H1 (cell line): Measurements from ENCODE around the gene HOMER3. TPM values are rescaled to one million over a fixed set of nuclear protein-coding genes. Genes with fewer than 3 reads are reported as not detected.

Source experiments
- CTCF ChIA-PET: fragments of 300-600 bp; sonication (Branson Sonifier 250); formaldehyde crosslinking; loops from one replicate; lab custom pipeline; 2021; ENCODE audit not compliant: partially characterized antibody; lab: Charles Lee
- POLR2A ChIA-PET: fragments of 300-600 bp; sonication (Branson Sonifier 250); formaldehyde crosslinking; loops from one replicate; lab custom pipeline; 2021; ENCODE audit warnings: inconsistent platforms; ENCODE audit not compliant: partially characterized antibody; lab: Charles Lee
- DNase-seq, 2 experiments: peaks; one replicate each; pipeline versions ENCODE4 v3.0.0 to v3.0.0-alpha.2; 2010 to 2022; ENCODE audit warnings: low spot score in 2 of 2, low read depth in 1 of 2, mixed read lengths in 1 of 2
- FAIRE-seq: peaks from 2 replicates; lab custom pipeline; 2011; peaks lifted over from hg19 to GRCh38; lab: Jason Lieb, UNC
- H2AFZ ChIP-seq: 2 replicates; pipeline ENCODE4 v1.8.1; 2012; ENCODE audit warnings: low read length, inconsistent platforms
- H2AK5ac ChIP-seq: 2 replicates; pipeline ENCODE4 v1.6.1; 2013; ENCODE audit warnings: low read depth, low read length
- H2BK120ac ChIP-seq: replicated peaks from 2 replicates; pipeline ENCODE3; 2013; ENCODE audit warnings: low read depth, low read length, inconsistent platforms
- H2BK12ac ChIP-seq: 2 replicates; pipeline ENCODE4 v1.6.1; 2013; ENCODE audit warnings: low read depth, low read length
- H2BK15ac ChIP-seq: 2 replicates; pipeline ENCODE4 v1.6.1; 2013; ENCODE audit warnings: low read length
- H2BK20ac ChIP-seq: 2 replicates; pipeline ENCODE4 v1.6.1; 2013; ENCODE audit warnings: low read length
- H2BK5ac ChIP-seq: 2 replicates; pipeline ENCODE4 v1.6.1; 2013; ENCODE audit warnings: low read depth, low read length
- H3K14ac ChIP-seq: 2 replicates; pipeline ENCODE4 v1.6.1; 2013; ENCODE audit warnings: inconsistent platforms; ENCODE audit not compliant: insufficient read length
- H3K18ac ChIP-seq: 2 replicates; pipeline ENCODE4 v1.6.1; 2013; ENCODE audit warnings: low read length; ENCODE audit errors: extremely low read depth
- H3K23ac ChIP-seq: 2 replicates; pipeline ENCODE4 v1.6.1; 2013; ENCODE audit warnings: inconsistent platforms; ENCODE audit not compliant: insufficient read length
- H3K23me2 ChIP-seq: 2 replicates; pipeline ENCODE4 v1.6.1; 2013; ENCODE audit warnings: low read depth, low read length
- H3K27ac ChIP-seq: 2 replicates; pipeline ENCODE4 v1.6.1; 2011; ENCODE audit warnings: low read depth, low read length, inconsistent platforms
- H3K27me3 ChIP-seq, 4 experiments: replicated peaks in 1 of 4; 1 replicate in 1 of 4; 2 replicates in 3 of 4; pipeline versions ENCODE4 v1.6.1 to v1.8.1; 2011 to 2013; ENCODE audit warnings: low read length in 3 of 4, mild to moderate bottlenecking in 3 of 4, inconsistent platforms in 2 of 4, mixed read lengths in 2 of 4, moderate library complexity in 1 of 4; ENCODE audit not compliant: control insufficient read depth in 3 of 4, insufficient read depth in 3 of 4; ENCODE audit errors: extremely low read depth in 1 of 4
- H3K36me3 ChIP-seq, 4 experiments: 2 replicates each; pipeline versions ENCODE4 v1.6.1 to v1.8.1; 2011 to 2013; ENCODE audit warnings: mild to moderate bottlenecking in 4 of 4, low read length in 3 of 4, moderate library complexity in 2 of 4, control low read depth in 1 of 4, inconsistent platforms in 1 of 4; ENCODE audit not compliant: insufficient read depth in 4 of 4, control insufficient read depth in 2 of 4
- H3K4ac ChIP-seq: replicated peaks from 2 replicates; pipeline ENCODE3; 2013; ENCODE audit warnings: low read length, low read depth, mixed read lengths, inconsistent platforms; ENCODE audit not compliant: insufficient read length
- H3K4me1 ChIP-seq, 4 experiments: replicated peaks in 1 of 4; 1 replicate in 1 of 4; 2 replicates in 3 of 4; pipeline versions ENCODE4 v1.6.1 to v1.8.1; 2011 to 2013; ENCODE audit warnings: low read length in 3 of 4, inconsistent platforms in 2 of 4, mixed read lengths in 1 of 4; ENCODE audit not compliant: insufficient read depth in 4 of 4, control insufficient read depth in 3 of 4
- H3K4me2 ChIP-seq, 2 experiments: 2 replicates each; pipeline versions ENCODE4 v1.6.1 to v1.8.1; 2011 to 2013; ENCODE audit warnings: low read depth in 2 of 2, low read length in 2 of 2, control low read depth in 1 of 2, inconsistent platforms in 1 of 2, mild to moderate bottlenecking in 1 of 2; ENCODE audit not compliant: insufficient read depth in 1 of 2
- H3K4me3 ChIP-seq, 4 experiments: fragments of 200-600, 300-600 bp in 1 of 4; sonication (generic), shearing (Covaris generic), sonication (Bioruptor Twin) in 1 of 4; 2 replicates each; pipeline versions ENCODE4 v1.5.1 to v1.8.1; 2011 to 2016; ENCODE audit warnings: low read length in 4 of 4, low read depth in 3 of 4, control low read depth in 2 of 4, inconsistent platforms in 2 of 4, mild to moderate bottlenecking in 2 of 4, mixed read lengths in 1 of 4, moderate library complexity in 1 of 4; ENCODE audit not compliant: insufficient read depth in 2 of 4; ENCODE audit errors: extremely low read depth in 1 of 4
- H3K56ac ChIP-seq: replicated peaks from 2 replicates; pipeline ENCODE3; 2013; ENCODE audit warnings: low read depth, mild to moderate bottlenecking, mixed read lengths, low read length, inconsistent platforms; ENCODE audit not compliant: insufficient read length
- H3K79me1 ChIP-seq: 2 replicates; pipeline ENCODE4 v1.6.1; 2013; ENCODE audit warnings: low read depth, low read length, control low read depth
- H3K79me2 ChIP-seq, 2 experiments: 2 replicates each; pipeline versions ENCODE4 v1.6.1 to v1.8.1; 2012 to 2013; ENCODE audit warnings: low read length in 2 of 2, mild to moderate bottlenecking in 2 of 2, inconsistent platforms in 1 of 2; ENCODE audit not compliant: insufficient read depth in 2 of 2, control insufficient read depth in 1 of 2
- H3K9ac ChIP-seq, 4 experiments: replicated peaks in 1 of 4; 1 replicate in 1 of 4; 2 replicates in 3 of 4; pipeline versions ENCODE4 v1.6.1 to v1.8.1; 2011 to 2013; ENCODE audit warnings: low read depth in 3 of 4, low read length in 3 of 4, control low read depth in 2 of 4, mild to moderate bottlenecking in 2 of 4, moderate library complexity in 2 of 4, inconsistent platforms in 1 of 4; ENCODE audit errors: extremely low read depth in 1 of 4
- H3K9me3 ChIP-seq, 2 experiments: 2 replicates each; pipeline versions ENCODE4 v1.6.1 to v1.8.1; 2012 to 2013; ENCODE audit warnings: mild to moderate bottlenecking in 2 of 2, moderate library complexity in 2 of 2, control low read depth in 1 of 2, inconsistent platforms in 1 of 2, low read depth in 1 of 2, low read length in 1 of 2, mixed read lengths in 1 of 2; ENCODE audit not compliant: insufficient read depth in 2 of 2
- H4K20me1 ChIP-seq, 2 experiments: replicated peaks in 1 of 2; 2 replicates each; pipeline versions ENCODE3 to v1.8.1; 2011 to 2013; ENCODE audit warnings: inconsistent platforms in 2 of 2, low read length in 2 of 2, mild to moderate bottlenecking in 1 of 2; ENCODE audit not compliant: insufficient read depth in 2 of 2, control insufficient read depth in 1 of 2
- H4K5ac ChIP-seq: 2 replicates; pipeline ENCODE4 v1.6.1; 2013; ENCODE audit warnings: low read length, low read depth, mixed read lengths, inconsistent platforms; ENCODE audit not compliant: insufficient read length
- H4K8ac ChIP-seq: 2 replicates; pipeline ENCODE4 v1.8.0; 2013; ENCODE audit warnings: mild to moderate bottlenecking, moderate library complexity, low read length, inconsistent platforms; ENCODE audit not compliant: insufficient read depth; ENCODE audit errors: extremely low read depth
- H4K91ac ChIP-seq: replicated peaks from 2 replicates; pipeline ENCODE3; 2013; ENCODE audit warnings: low read length, mixed read lengths, inconsistent platforms; ENCODE audit not compliant: insufficient read length
- CHD2 ChIP-seq: IDR thresholded peaks from 2 replicates; pipeline ENCODE4 v1.6.1; 2012; ENCODE audit warnings: low read length, improper control_type of control experiment
- CREB1 ChIP-seq: IDR thresholded peaks from 2 replicates; pipeline ENCODE4 v1.6.1; 2012; ENCODE audit warnings: inconsistent platforms
- CTBP2 ChIP-seq: IDR thresholded peaks from 2 replicates; pipeline ENCODE4 v1.7.0; 2011; ENCODE audit warnings: borderline replicate concordance, mild to moderate bottlenecking, moderate library complexity, mixed read lengths, low read length; ENCODE audit not compliant: insufficient read depth, insufficient read length
- CTCF ChIP-seq, 3 experiments: IDR thresholded peaks; 1 replicate in 2 of 3; 2 replicates in 1 of 3; pipeline versions ENCODE4 v1.5.1 to v1.6.1; 2011; ENCODE audit warnings: low read length in 3 of 3, mild to moderate bottlenecking in 3 of 3, inconsistent platforms in 2 of 3, low read depth in 1 of 3, moderate library complexity in 1 of 3; ENCODE audit not compliant: insufficient read depth in 1 of 3; ENCODE audit errors: control extremely low read depth in 1 of 3
- PHF8 ChIP-seq: fragments of 200-600 bp; sonication (generic); conservative IDR thresholded peaks from 2 replicates; pipeline ENCODE4 v1.7.1; 2012; ENCODE audit warnings: low read depth, mild to moderate bottlenecking, inconsistent platforms, low read length, moderate library complexity
- POLR2A ChIP-seq, 2 experiments: IDR thresholded peaks; 1 replicate in 1 of 2; 2 replicates in 1 of 2; pipeline ENCODE4 v1.6.1; 2011; ENCODE audit warnings: low read depth in 2 of 2, low read length in 2 of 2, mild to moderate bottlenecking in 2 of 2; ENCODE audit errors: control extremely low read depth in 1 of 2
- TAF1 ChIP-seq: IDR thresholded peaks from 2 replicates; pipeline ENCODE4 v1.6.1; 2011; ENCODE audit warnings: mild to moderate bottlenecking, low read depth, low read length
- WGBS, 2 experiments: shearing (Covaris generic) in 1 of 2; methylation state at CpG; one replicate each; pipeline versions ENCODE4 v1.1.6 to v1.1.7; 2013 to 2015; ENCODE audit warnings: low lambda C conversion rate in 2 of 2, mixed read lengths in 2 of 2, inconsistent platforms in 1 of 2, low coverage in 1 of 2, missing lambda C conversion rate in 1 of 2; ENCODE audit not compliant: insufficient replicate concordance in 2 of 2, insufficient coverage in 1 of 2, insufficient read length in 1 of 2; ENCODE audit errors: extremely low coverage in 1 of 2, missing lambda C conversion rate in 1 of 2; 5-methylcytosine and 5-hydroxymethylcytosine counted together
- polyA plus RNA-seq, 7 experiments: library from polyadenylated mRNA; depleted of rRNA in 3 of 7; stranded (reverse) in 5 of 7; unstranded in 2 of 7; fragments of >200 nt in 5 of 7; fragments of 200-250 nt in 2 of 7; gene quantifications; 1 replicate in 5 of 7; 2 replicates in 1 of 7; 4 replicates in 1 of 7; pipeline versions ENCODE4 v1.2.1 to v1.2.3, GENCODE V29; 2011 to 2013; ENCODE audit warnings: missing spikeins in 2 of 7, mixed read lengths in 2 of 7
- total RNA-seq: library from RNA; stranded (reverse); fragmentation: NEBNext Ultra II Directional; extraction: Animal tissue kit (Norgen Biotek cat#: 25700); gene quantifications from 2 replicates; pipeline ENCODE4 v1.2.1, GENCODE V29; 2021

HOMER3 gene
- total and polyA plus RNA-seq, 2 of the 8 experiments (the other 6 are each of a cell fraction or from before 2014, with no cell fraction given) = 28.3 to 41.6 TPM

- H2AK5ac ChIP-seq = no peak overlapping the region
- H3K4me3 ChIP-seq = no peak overlapping the region
- H4K8ac ChIP-seq = no peak overlapping the region
- H2BK20ac ChIP-seq = no peak overlapping the region
- H3K4ac ChIP-seq = no peak overlapping the region
- POLR2A ChIA-PET = interaction anchor here (1.0 to 1.3 kb wide), 2 partner anchors 12 to 22 kb away, joined by 3 to 5 read pairs; no protein-coding TSS in a partner anchor
- no peaks in the 10 kb centered on the region for H3K79me1 ChIP-seq
- no peak overlapping the region for H3K27ac ChIP-seq
- H3K23ac ChIP-seq = no peak overlapping the region
- H3K4me2 ChIP-seq = no peak overlapping the region
- no peaks in the 10 kb centered on the region for H3K79me2 ChIP-seq
- H2AFZ ChIP-seq = no peak overlapping the region
- no peak overlapping the region for H4K5ac ChIP-seq
- H2BK5ac ChIP-seq = no peak overlapping the region
- no peak overlapping the region for H3K14ac ChIP-seq
- TF ChIP-seq PHF8 (no peak), CTCF (IDR thresholded peaks at IDR 0.05; ENCODE audit: control extremely low read depth in 1 of 3, insufficient read depth in 1 of 3, low read depth in 1 of 3, low read length in 3 of 3) (no peak), CREB1 (no peak), TAF1 (no peak), POLR2A (IDR thresholded peaks at IDR 0.05; ENCODE audit: control extremely low read depth in 1 of 2, low read depth in 2 of 2, low read length in 2 of 2) (no peak), CHD2 (no peak), CTBP2 (no peak)
- H4K20me1 ChIP-seq = peaks cover 5 to 8% of the 10 kb centered on the region in 2 experiments
- H3K23me2 ChIP-seq = no peaks in the 10 kb centered on the region
- peaks cover 0 to 7% (median 0%) of the 10 kb centered on the region in 4 experiments; a peak in 1 of 8 replicates for H3K36me3 ChIP-seq
- H3K9me3 ChIP-seq = no peaks in the 10 kb centered on the region
- FAIRE-seq = no peak
- no peak overlapping the region for H3K18ac ChIP-seq
- H2BK15ac ChIP-seq = no peak overlapping the region
- peaks cover 0 to 5% (median 0%) of the 10 kb centered on the region in 4 experiments; a peak in 1 of 7 replicates for H3K4me1 ChIP-seq
- DNase-seq = no peak
- H3K56ac ChIP-seq = no peak overlapping the region
- peaks cover 0 to 10% (median 7%) of the 10 kb centered on the region in 4 experiments; a peak in 4 of 7 replicates for H3K27me3 ChIP-seq
- no peak overlapping the region for H4K91ac ChIP-seq
- WGBS, 2 experiments = 93% methylated on average over 17 of the region's 17 CpGs; no CpG with 5 or more reads in 1 of the 2 experiments
- H2BK12ac ChIP-seq = no peak overlapping the region
- H2BK120ac ChIP-seq = no peak overlapping the region
- no peak overlapping the region for H3K9ac ChIP-seq
- CTCF ChIA-PET = interaction anchor here (0.9 to 1.5 kb wide), 3 partner anchors 13 to 35 kb away, joined by 3 read pairs; partner anchors contain the start of genes COPE and DDX49
Measured at GRCh38 chr19:18900700-18901481, 40.1 kb downstream of the HOMER3 start.
